CD8-positive, alpha-beta memory T cell (primary cell): ENCODE results near the gene GNAZ. TPM values are rescaled to one million over a fixed set of nuclear protein-coding genes. Genes with fewer than 3 reads are reported as not detected.

ENCODE experiments used
- CTCF ChIA-PET: fragments of 350-600 bp; sonication (Branson Sonifier 250); formaldehyde crosslinking; loops from one replicate; lab custom pipeline; 2021; ENCODE audit warnings: antibody characterized with exemption; lab: Charles Lee
- POLR2A ChIA-PET: fragments of 350-600 bp; sonication (Branson Sonifier 250); formaldehyde crosslinking; loops from one replicate; lab custom pipeline; 2021; ENCODE audit warnings: antibody characterized with exemption; lab: Charles Lee
- DNase-seq, 5 donors: peaks; one replicate each; pipeline versions ENCODE4 v3.0.0 to v3.0.0-alpha.2; 2020 to 2022; ENCODE audit warnings: mixed read lengths in 1 of 5
- H3K27ac ChIP-seq: one replicate; pipeline ENCODE4 v1.7.0; 2013; ENCODE audit warnings: low read depth, mild to moderate bottlenecking, low read length, moderate library complexity
- H3K27me3 ChIP-seq: 2 replicates; pipeline ENCODE4 v1.7.0; 2013; ENCODE audit warnings: low read length, mild to moderate bottlenecking; ENCODE audit not compliant: insufficient read depth, poor library complexity, severe bottlenecking
- H3K36me3 ChIP-seq: 2 replicates; pipeline ENCODE4 v1.7.0; 2013; ENCODE audit warnings: mild to moderate bottlenecking, low read length, moderate library complexity; ENCODE audit not compliant: insufficient read depth
- H3K4me1 ChIP-seq: 2 replicates; pipeline ENCODE4 v1.7.0; 2013; ENCODE audit warnings: mild to moderate bottlenecking, low read length, moderate library complexity; ENCODE audit not compliant: insufficient read depth
- H3K4me3 ChIP-seq: 2 replicates; pipeline ENCODE4 v1.7.0; 2013; ENCODE audit warnings: mild to moderate bottlenecking, low read length
- H3K9me3 ChIP-seq: 2 replicates; pipeline ENCODE4 v1.7.0; 2013; ENCODE audit warnings: mild to moderate bottlenecking, low read length
- H3K27ac Mint-ChIP-seq, 8 donors: one replicate each; pipeline ENCODE4 v1.8.0; 2020 to 2021; ENCODE audit warnings: mixed read lengths in 8 of 8, mild to moderate bottlenecking in 6 of 8, inconsistent platforms in 3 of 8, moderate library complexity in 3 of 8
- H3K27me3 Mint-ChIP-seq, 2 donors: one replicate each; pipeline ENCODE4 v1.8.0; 2020 to 2021; ENCODE audit warnings: mixed read lengths in 2 of 2, mild to moderate bottlenecking in 1 of 2, moderate library complexity in 1 of 2
- H3K36me3 Mint-ChIP-seq, 3 donors: one replicate each; pipeline ENCODE4 v1.8.0; 2020 to 2021; ENCODE audit warnings: mixed read lengths in 3 of 3, inconsistent platforms in 1 of 3, mild to moderate bottlenecking in 1 of 3
- H3K4me1 Mint-ChIP-seq, 3 donors: one replicate each; pipeline ENCODE4 v1.8.0; 2020 to 2021; ENCODE audit warnings: mixed read lengths in 3 of 3, inconsistent platforms in 1 of 3, mild to moderate bottlenecking in 1 of 3
- H3K4me3 Mint-ChIP-seq, 7 donors: one replicate each; pipeline ENCODE4 v1.8.0; 2020 to 2021; ENCODE audit warnings: mixed read lengths in 7 of 7, mild to moderate bottlenecking in 6 of 7, moderate library complexity in 4 of 7, inconsistent platforms in 2 of 7
- H3K9me3 Mint-ChIP-seq, 5 donors: one replicate each; pipeline ENCODE4 v1.8.0; 2020 to 2022; ENCODE audit warnings: mixed read lengths in 5 of 5, mild to moderate bottlenecking in 3 of 5, moderate library complexity in 2 of 5, inconsistent platforms in 1 of 5
- polyA plus RNA-seq: library from polyadenylated mRNA; unstranded; fragments of 300-500 nt; fragmentation: Illumina TruSeq; gene quantifications from one replicate; pipeline ENCODE4 v1.2.3, GENCODE V29; 2021
- total RNA-seq, 2 experiments: library from RNA; stranded (reverse); gene quantifications; one replicate each; pipeline ENCODE4 v1.2.3, GENCODE V29; 2021

GNAZ gene
- total and polyA plus RNA-seq, 3 experiments from 2014 or later = 0.53 to 2.6 (median 2.0) TPM

DNA sequence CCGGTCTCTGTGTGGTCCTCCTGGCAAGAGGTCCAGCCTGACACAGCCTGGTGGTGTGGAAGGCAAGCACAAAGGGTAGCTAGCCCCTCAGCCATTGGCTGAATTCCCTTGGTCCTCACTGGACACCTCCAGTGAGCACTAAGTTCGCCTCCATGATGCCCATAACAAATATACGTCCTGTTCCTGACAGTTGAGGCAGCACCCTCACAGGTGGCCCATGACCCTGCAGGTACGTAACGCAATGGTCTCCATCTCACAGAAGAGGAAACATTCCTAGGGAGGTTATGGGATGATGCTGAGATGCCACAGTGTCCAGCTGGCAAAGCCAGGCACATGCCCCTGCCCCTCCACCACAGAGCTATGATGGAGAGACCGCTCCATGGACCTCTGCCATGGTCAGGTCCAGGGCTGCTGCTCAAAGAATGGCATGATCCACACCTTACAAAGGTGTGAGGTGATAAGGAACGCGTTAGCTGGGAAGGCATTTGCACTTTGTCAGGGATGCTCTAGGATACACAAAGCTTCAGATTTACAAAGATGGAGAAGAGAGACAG is 1.4 kb upstream of the GNAZ start:
- no peak overlapping the region for H3K4me3 ChIP-seq
- no peaks in the 10 kb centered on the region for H3K9me3 ChIP-seq
- H3K27me3 ChIP-seq = peaks cover 21% of the 10 kb centered on the region
- peak in 1 of 5 donors; percentile 27 for DNase-seq
- ChIA-PET CTCF (interaction anchor here (1.1 kb wide), 2 partner anchors 107 to 221 kb away, joined by 3 read pairs; no protein-coding TSS in a partner anchor), POLR2A (no interaction called here)
- H3K36me3 Mint-ChIP-seq = peaks cover 0 to 2% (median 0%) of the 10 kb centered on the region in 3 donors
- H3K27ac ChIP-seq = no peak overlapping the region
- H3K4me1 Mint-ChIP-seq = peaks cover 12 to 26% (median 15%) of the 10 kb centered on the region in 3 donors
- peaks cover 15% of the 10 kb centered on the region for H3K4me1 ChIP-seq
- no peaks in the 10 kb centered on the region for H3K36me3 ChIP-seq
- peaks cover 5 to 18% of the 10 kb centered on the region in 2 donors for H3K27me3 Mint-ChIP-seq
- peak overlapping the region in 6 of 8 donors; percentile 6 to 93 (median 63) for H3K27ac Mint-ChIP-seq
- no peaks in the 10 kb centered on the region for H3K9me3 Mint-ChIP-seq
- H3K4me3 Mint-ChIP-seq = peak overlapping the region; percentile 62 to 90 (median 88)

DNA sequence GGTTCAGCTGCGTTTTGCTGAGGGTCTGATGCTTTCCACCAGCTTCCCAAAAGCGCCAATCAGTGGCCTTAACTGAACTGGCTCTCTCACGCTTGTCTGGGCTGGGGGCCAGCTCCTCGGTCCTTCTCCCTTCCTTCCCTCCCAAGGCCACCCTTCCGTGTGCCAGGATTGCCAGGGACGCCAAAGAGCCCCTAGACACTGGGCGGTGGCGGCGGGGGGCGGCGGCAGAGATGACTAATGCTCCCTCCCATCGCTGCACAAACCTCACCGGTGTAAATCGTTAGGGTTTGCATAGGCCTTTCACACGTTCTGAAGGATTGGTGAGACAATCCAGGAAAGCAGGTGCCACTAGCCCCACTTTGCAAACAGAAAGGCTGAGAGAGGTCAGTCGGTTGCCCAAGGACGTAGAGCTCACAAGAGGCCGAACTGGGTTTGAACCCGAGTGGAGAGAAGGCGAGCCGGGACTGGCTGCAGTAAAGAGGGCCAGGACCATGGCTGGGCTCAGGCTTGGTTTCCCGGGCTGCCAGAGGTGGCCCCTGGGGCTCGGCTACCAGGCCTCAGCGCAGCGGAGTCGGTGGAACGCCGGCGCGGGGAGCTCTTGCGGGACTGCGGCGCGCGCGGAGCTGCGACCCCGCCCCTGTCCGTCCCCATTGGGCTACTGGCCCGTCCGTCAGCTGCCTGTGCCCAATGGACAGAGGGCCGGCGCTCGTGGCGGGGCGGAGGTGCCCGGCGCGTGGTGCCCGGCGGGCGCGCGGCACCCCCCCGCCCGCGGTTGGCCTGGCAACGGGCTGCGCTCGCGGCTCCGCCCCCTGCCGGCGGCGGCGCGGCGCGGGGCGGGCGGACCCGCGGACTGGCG is 589 bp upstream of the GNAZ start:
- peak overlapping the region; percentile 3 for H3K27ac ChIP-seq
- peaks cover 15% of the 10 kb centered on the region for H3K4me1 ChIP-seq
- no peaks in the 10 kb centered on the region for H3K36me3 ChIP-seq
- Mint-ChIP-seq H3K4me1 (peaks cover 12 to 26% (median 15%) of the 10 kb centered on the region in 3 donors), H3K4me3 (peak overlapping the region; percentile 83 to 90 (median 88)), H3K27me3 (peaks cover 5 to 24% of the 10 kb centered on the region in 2 donors), H3K27ac (peak overlapping the region in 7 of 8 donors; percentile 56 to 94 (median 82)), H3K36me3 (peaks cover 0 to 2% (median 0%) of the 10 kb centered on the region in 3 donors), H3K9me3 (no peaks in the 10 kb centered on the region)
- CTCF ChIA-PET = interaction anchor here (0.7 to 1.1 kb wide), 3 partner anchors 22 to 220 kb away, joined by 3 read pairs; no protein-coding TSS in a partner anchor
- H3K9me3 ChIP-seq = no peaks in the 10 kb centered on the region
- H3K27me3 ChIP-seq = peaks cover 21% of the 10 kb centered on the region
- POLR2A ChIA-PET = no interaction called here
- H3K4me3 ChIP-seq = peak overlapping the region; percentile 64
- peak; percentile 86 to 89 (median 87) for DNase-seq

GRCh38 chr22:23071230-23072076 is 1.1 kb downstream of the GNAZ start:
- peak overlapping the region in 7 of 8 donors; percentile 19 to 87 (median 74) for H3K27ac Mint-ChIP-seq
- Histone ChIP-seq H3K9me3 (no peaks in the 10 kb centered on the region), H3K4me1 (peaks cover 15% of the 10 kb centered on the region), H3K36me3 (no peaks in the 10 kb centered on the region), H3K27ac (no peak overlapping the region), H3K4me3 (peak overlapping the region; percentile 27), H3K27me3 (peaks cover 21% of the 10 kb centered on the region)
- H3K4me3 Mint-ChIP-seq = peak overlapping the region; percentile 60 to 81 (median 73)
- H3K9me3 Mint-ChIP-seq = no peaks in the 10 kb centered on the region
- peaks cover 5 to 24% of the 10 kb centered on the region in 2 donors for H3K27me3 Mint-ChIP-seq
- H3K4me1 Mint-ChIP-seq = peaks cover 12 to 26% (median 15%) of the 10 kb centered on the region in 3 donors
- peaks cover 0 to 2% (median 0%) of the 10 kb centered on the region in 3 donors for H3K36me3 Mint-ChIP-seq
- ChIA-PET POLR2A (no interaction called here), CTCF (interaction anchor here (0.6 kb wide), 1 partner anchor 48 kb away, joined by 3 read pairs; no protein-coding TSS in a partner anchor)
- DNase-seq = peak in 2 of 5 donors; percentile 6 to 47

GRCh38 chr22:23072077-23072910 is 2.0 kb downstream of the GNAZ start:
- Histone ChIP-seq H3K27ac (no peak overlapping the region), H3K4me1 (peaks cover 15% of the 10 kb centered on the region), H3K27me3 (peaks cover 21% of the 10 kb centered on the region), H3K36me3 (no peaks in the 10 kb centered on the region), H3K4me3 (no peak overlapping the region), H3K9me3 (no peaks in the 10 kb centered on the region)
- CTCF ChIA-PET = interaction anchor here (0.6 kb wide), 1 partner anchor 47 kb away, joined by 3 read pairs; no protein-coding TSS in a partner anchor
- H3K27me3 Mint-ChIP-seq = peaks cover 7 to 24% of the 10 kb centered on the region in 2 donors
- peaks cover 12 to 26% (median 15%) of the 10 kb centered on the region in 3 donors for H3K4me1 Mint-ChIP-seq
- peak in 1 of 5 donors; percentile 6 for DNase-seq
- H3K27ac Mint-ChIP-seq = peak overlapping the region in 3 of 8 donors; percentile 12 to 68 (median 21)
- POLR2A ChIA-PET = no interaction called here
- H3K4me3 Mint-ChIP-seq = peak overlapping the region in 6 of 7 donors; percentile 19 to 79 (median 59)
- H3K36me3 Mint-ChIP-seq = peaks cover 0 to 2% (median 0%) of the 10 kb centered on the region in 3 donors
- no peaks in the 10 kb centered on the region for H3K9me3 Mint-ChIP-seq

GRCh38 chr22:23072911-23073491 is 2.7 kb downstream of the GNAZ start:
- peaks cover 8 to 25% of the 10 kb centered on the region in 2 donors for H3K27me3 Mint-ChIP-seq
- ChIA-PET POLR2A (no interaction called here), CTCF (no interaction called here)
- peaks cover 21% of the 10 kb centered on the region for H3K27me3 ChIP-seq
- peaks cover 7 to 21% (median 8%) of the 10 kb centered on the region in 3 donors for H3K4me1 Mint-ChIP-seq
- H3K9me3 Mint-ChIP-seq = no peaks in the 10 kb centered on the region
- no peak overlapping the region for H3K4me3 ChIP-seq
- DNase-seq = peak in 1 of 5 donors; percentile 39
- peaks cover 0 to 2% (median 0%) of the 10 kb centered on the region in 3 donors for H3K36me3 Mint-ChIP-seq
- peak overlapping the region in 1 of 8 donors; percentile 27 for H3K27ac Mint-ChIP-seq
- no peak overlapping the region for H3K27ac ChIP-seq
- H3K4me3 Mint-ChIP-seq = no peak overlapping the region
- peaks cover 15% of the 10 kb centered on the region for H3K4me1 ChIP-seq
- no peaks in the 10 kb centered on the region for H3K9me3 ChIP-seq
- H3K36me3 ChIP-seq = no peaks in the 10 kb centered on the region

GRCh38 chr22:23073526-23074229 is 3.4 kb downstream of the GNAZ start:
- peaks cover 0 to 2% (median 0%) of the 10 kb centered on the region in 3 donors for H3K36me3 Mint-ChIP-seq
- peaks cover 8 to 28% of the 10 kb centered on the region in 2 donors for H3K27me3 Mint-ChIP-seq
- ChIA-PET CTCF (no interaction called here), POLR2A (no interaction called here)
- peak overlapping the region in 2 of 8 donors; percentile 11 to 48 for H3K27ac Mint-ChIP-seq
- Histone ChIP-seq H3K4me1 (peaks cover 15% of the 10 kb centered on the region), H3K27ac (no peak overlapping the region), H3K27me3 (peaks cover 21% of the 10 kb centered on the region), H3K4me3 (no peak overlapping the region), H3K9me3 (no peaks in the 10 kb centered on the region), H3K36me3 (no peaks in the 10 kb centered on the region)
- peaks cover 3 to 18% (median 4%) of the 10 kb centered on the region in 3 donors for H3K4me1 Mint-ChIP-seq
- peak overlapping the region in 2 of 7 donors; percentile 27 to 31 for H3K4me3 Mint-ChIP-seq
- DNase-seq = peak in 1 of 5 donors; percentile 26
- H3K9me3 Mint-ChIP-seq = no peaks in the 10 kb centered on the region
